Stromal cell of bone marrow (primary cell): ENCODE data around the gene TBC1D22A.

Experiments
- DNase-seq: peaks from one replicate; pipeline ENCODE4 v3.0.0-alpha.2; 2012; ENCODE audit warnings: low read depth

Gene TBC1D22A

DNA sequence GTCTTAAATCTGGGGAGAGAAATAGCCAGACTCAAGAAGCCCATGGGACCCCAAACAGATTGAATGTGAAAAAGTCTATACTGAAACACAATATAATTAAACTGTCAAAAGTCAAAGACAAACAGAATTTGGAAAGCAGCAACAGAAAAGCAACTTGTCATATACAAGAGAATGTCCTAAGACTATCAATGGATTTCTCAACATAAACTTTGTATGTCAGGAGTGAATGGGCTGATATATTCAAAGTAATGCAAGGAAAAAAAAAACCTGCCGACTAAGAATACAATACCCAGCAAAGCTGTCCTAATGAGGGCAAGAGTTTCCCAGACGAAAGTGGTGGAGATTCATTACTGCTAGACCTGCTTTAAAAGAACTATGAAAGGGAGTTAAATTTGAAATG, 73.2 kb downstream of the TBC1D22A start:
- no peak for DNase-seq

DNA sequence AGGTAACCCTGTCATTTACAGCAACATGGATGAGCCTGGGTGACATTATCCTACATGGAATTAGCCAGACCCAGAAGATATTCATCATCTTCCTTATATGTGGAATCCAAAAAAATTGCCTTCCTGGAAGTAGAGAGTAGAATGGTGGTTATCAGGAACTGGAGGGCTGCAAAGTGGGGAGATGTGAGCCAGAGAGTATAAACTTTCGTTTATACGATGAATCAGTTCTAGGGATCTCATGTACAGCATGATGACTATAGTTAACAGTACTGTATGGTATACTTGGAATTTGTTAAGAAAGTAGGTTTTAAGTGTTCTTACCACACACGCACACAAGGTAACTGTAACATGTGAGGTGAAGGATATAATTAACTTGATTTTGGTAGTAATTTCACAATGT, 79.1 kb downstream of the TBC1D22A start:
- DNase-seq: no peak

DNA sequence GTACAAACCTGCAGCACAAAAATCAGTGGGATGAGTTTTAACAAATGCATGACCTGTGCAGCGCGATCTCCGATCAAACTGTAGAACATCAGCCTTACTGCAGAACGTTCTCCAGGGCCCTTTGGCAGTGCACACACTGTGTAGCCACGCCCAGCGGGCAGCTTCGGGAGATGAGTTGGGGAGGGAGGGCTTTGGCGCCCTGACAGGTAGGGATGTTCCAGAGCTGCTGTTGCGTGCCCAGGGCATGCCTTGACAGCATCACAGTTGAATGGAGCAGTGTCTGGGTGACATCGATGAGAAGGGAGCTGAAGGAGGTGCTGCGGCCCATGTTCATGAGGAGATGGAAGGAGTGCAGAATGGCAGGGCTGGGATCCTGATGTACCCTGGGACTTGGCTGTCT, 80.2 kb downstream of the TBC1D22A start:
- no peak for DNase-seq

DNA sequence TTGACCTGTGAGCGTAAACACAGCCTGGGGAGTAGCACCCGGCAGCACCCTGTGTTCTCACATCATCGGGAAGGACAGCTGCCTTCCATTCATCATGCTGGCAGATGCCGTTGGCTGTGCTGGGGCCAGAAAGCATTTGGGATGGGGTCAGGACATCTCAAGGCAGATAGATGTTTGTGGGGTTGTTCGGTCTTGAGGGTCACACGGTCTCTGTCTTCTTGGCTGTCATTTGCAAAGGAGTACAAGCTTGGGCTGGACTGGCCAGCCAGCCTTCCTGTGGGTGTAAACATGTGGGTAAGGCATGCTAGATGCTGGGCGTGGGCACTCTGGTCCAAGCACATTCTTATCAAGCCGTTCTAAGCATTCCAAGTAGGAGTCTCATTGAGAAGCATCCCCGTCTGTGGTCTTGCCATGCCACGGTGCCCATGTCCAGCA, 81.4 kb downstream of the TBC1D22A start:
- DNase-seq: no peak

DNA sequence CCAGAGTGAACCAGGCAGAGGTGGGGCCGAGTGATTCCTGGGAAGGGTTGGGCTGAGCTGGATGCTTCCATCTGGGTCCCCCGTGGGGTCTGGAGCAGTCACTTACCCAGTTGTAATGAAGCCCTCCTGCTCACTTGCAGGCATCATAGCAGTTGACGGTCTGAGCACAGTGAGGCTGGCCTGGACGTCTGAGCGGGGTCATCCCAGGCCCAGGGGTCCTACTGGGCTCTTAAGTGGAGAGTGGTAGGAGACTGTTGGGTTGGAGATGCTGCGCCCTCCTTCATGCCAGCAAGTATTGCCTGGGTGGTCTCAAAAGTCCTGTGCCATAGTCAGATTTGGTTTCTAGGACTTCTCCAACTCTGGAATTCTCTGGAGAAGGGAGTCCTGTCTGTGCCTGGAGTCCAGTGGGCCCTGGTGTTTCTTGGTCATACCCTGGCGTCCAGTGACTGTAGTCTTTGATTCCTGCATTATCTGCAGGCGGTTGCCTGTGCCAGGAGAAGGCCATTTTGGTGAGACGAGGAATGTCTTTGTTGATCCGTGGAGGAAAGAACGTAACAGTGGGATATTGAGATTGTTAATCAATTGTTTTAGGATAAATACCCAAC, 82.3 kb downstream of the TBC1D22A start:
- DNase-seq: no peak

DNA sequence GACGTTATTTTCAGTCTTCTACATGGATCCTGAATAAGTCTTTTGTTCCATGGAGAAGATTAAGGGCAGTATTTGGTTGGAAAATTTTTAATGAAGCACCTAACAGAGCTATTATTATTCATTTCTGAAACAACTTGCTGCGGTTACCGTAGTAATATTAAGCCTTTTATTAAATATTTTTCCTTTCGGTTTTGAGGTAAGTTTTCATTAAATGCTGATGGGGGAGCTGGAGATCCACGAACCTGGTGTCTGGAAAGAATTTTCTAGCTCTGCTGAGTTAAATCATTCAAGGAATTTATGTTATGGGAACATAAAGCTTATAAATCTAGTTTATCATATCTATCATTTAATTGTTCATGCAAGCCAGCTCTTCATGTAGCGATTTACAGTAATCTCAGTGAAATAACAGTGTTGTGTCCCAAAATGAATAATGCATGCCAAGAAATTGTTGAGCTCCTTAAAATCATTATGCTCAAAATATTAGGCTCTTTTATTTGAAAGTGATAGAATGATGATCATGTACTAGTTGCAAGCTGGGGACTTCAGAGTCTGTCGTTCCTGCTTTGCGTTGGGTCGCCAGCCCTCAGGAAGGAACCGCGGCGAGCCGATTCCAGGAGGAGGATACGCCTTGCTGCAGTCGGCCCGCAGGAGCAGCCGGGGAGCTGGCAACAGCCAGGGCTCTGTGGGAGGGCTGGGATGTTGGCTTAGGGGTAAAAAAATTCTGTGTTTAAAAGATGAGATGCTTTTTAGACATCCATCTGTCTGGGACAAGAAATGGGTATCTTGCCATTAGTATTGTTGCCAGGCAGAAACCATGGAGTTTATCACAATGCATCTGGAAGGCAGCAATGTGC, 83.1 kb downstream of the TBC1D22A start:
- DNase-seq: peak; percentile 18

DNA sequence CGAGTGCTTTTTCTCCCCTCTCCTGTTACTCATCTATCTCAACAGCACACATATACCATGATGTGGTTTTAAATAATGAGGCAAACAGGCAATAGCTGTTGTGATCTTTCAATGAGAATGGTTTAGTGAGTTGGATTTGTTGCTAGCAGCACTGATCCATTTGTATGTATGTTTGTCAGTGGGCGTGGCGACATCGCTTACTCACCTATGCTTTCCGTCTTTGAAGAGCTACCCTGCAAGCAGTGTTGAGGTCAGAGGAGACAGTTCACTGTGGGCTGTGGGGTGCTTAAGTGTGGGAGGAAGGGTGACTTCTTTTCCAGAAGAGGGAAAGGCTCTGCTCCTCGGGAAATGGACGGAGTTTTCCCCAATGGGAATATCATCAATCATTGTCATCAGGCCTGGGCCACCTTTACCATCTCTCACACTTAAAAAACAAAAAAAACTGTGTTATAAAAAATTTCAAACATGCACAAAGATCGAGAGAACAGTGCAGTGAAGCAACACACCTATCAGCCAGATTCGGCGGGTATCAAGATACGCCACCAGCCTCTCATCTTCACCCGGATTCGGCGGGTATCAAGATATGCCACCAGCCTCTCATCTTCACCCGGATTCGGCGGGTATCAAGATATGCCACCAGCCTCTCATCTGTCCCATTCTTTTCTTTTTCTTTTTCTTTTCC, 83.8 kb downstream of the TBC1D22A start:
- no peak for DNase-seq

DNA sequence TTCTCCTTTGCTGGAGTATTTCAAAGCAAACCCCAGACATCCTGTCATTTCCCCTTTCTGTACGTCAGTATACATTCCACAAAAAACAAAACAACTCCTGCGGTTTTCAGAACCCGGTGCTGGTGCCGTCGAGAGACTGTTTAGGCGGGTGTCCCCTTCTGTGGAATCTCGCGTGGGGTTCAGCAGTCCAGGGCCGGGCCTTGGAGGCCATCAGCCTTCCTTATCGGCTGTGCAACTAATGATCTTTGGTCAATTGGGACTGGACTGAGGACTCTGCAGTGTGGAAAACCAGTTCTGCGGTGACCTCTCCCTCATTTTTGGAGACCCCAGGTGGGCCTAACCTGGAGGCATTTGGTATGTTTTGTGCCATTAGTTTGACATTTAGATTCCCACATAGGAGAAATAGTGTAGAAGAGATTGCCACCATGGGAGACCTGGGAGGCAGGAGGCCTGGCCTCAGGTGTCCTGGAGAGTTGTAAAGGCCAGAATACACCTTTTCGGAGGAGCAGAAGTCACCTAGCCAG, 84.4 kb downstream of the TBC1D22A start:
- DNase-seq: no peak

DNA sequence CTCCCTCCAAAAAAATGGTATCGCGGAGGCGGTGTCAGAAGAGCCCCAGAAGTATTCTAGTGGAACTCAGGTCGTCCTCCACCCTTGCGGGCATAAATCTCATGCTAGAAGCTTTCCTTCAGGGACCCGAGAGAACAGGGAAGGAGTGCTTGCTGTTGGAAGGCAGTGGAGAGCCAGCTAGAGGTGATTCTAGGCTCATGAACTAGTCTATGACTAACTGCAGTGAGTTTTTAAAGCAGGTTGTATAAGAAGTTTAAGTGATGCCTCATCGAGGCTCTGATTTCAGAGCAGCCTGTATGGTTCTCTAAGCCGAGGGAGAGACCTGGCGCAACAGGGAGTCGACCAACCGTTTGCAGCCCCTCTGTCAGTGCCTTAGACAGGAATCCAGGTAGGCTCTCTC, 85.7 kb downstream of the TBC1D22A start:
- DNase-seq: no peak

DNA sequence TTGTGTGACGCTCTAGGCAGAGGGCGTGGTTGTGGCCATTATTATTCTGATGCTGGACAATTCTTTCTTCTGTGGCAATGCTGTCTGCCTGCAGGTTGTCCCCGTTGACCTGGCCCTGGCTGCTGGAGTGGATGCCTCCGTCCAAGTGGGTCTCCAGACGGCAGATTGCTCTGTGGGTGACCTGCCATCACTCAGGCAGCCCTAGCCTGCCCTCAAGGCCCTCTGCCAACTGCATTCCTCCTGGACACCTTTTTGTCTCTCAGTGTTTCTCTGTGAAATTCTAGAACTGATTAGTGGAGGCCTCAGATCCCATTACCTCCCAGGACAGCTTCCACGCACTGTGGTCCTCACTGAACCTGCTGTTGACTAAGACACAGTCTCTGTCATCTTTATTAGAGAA, 86.7 kb downstream of the TBC1D22A start:
- DNase-seq: no peak

DNA sequence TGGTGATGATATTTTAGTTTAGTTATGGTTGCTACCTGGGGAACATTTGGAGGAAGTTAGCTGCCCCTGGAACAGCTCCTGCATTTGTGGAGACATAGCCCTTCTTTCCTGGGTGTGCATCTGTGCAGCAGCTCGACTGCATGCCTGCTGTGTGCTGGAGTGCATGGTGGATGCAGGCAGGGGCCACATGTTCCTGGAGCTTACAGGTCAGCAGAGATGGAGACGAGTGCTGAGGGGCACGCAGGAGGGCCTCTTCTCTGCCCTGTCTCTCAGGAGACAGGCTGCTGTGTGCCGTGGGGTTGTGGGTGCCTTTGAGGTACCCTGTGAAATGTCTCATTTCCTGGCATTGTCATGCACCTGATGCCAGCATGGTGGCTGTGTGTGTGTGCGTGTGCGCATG, 87.5 kb downstream of the TBC1D22A start:
- no peak for DNase-seq

DNA sequence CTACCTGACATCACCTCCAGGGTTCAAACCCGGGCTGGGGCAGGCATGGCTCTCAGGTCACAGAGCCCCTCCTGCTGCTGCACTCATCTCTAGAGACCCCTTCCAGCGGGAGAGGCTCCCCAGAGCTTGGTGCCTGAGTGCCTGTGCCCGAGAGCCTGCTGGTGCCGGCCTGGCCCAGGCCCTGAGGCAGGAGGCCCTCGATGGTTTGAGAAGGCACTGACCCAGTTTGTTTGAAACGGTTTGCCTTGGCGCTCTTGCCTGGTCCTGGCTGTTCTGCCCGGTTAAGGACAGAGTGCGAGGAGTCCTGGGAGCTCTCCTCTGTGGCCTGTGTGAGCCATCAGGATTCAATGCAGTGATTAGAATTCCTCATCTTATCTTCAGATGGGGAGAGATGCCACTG, 88.9 kb downstream of the TBC1D22A start:
- no peak for DNase-seq

DNA sequence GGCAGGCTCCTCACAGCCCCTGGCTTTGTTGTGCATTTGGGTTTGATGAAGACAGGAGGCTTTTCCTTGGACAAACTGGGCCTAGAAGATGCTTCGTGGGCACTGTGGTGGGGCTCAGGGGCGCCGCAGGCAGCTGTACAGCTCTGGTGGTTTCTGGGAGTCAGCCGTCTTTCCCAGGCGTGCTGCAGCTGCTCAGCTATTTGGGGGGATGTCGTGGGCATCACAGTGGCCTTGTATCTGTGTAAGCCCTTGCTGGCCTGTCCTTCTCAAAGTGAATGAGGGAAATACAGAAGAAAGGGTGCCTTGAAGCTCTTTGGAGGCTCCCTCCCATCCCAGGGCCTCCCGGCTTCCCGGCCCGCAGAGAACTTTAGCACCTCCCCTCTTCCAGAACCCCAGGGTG, 89.5 kb downstream of the TBC1D22A start:
- DNase-seq: no peak

DNA sequence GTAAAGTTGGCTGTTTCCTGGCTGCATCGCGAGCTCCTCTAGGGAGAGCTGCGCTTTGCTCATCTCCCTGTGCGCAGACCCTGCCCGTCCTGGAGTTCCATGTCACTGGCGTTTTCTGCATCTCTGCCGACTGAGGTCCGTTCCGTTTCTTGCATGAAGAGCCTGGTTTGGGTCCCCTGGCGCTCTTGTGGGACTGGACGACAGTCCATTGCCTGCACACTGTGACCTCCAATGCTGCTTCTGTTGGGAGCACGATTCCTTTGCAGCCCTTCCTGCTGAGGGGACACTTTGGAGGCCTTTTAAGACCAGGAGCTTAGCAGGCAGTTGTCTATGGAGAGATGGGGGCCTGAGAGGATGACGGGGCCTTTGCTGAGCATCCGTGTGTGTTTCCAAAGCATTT, 90.3 kb downstream of the TBC1D22A start:
- no peak for DNase-seq

DNA sequence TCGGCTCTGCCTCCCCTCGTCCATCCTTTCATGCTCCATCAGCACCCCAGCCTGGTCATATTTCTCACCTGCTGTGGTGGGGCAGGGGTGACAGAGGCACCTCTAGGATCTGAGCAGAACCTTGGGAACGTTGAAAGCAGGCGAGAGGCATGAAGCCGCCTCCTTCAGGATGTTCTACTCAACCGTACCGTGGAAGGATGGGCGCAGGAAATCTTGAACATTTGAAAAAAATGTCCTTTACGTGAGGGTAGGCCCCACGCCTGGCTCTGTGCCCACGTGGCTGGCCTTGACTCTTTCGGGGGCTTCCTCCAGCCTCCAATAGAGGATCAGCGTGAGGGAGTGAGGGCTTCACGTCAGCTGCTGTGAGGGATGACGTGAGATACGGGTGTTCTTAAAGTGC, 90.7 kb downstream of the TBC1D22A start:
- no peak for DNase-seq

DNA sequence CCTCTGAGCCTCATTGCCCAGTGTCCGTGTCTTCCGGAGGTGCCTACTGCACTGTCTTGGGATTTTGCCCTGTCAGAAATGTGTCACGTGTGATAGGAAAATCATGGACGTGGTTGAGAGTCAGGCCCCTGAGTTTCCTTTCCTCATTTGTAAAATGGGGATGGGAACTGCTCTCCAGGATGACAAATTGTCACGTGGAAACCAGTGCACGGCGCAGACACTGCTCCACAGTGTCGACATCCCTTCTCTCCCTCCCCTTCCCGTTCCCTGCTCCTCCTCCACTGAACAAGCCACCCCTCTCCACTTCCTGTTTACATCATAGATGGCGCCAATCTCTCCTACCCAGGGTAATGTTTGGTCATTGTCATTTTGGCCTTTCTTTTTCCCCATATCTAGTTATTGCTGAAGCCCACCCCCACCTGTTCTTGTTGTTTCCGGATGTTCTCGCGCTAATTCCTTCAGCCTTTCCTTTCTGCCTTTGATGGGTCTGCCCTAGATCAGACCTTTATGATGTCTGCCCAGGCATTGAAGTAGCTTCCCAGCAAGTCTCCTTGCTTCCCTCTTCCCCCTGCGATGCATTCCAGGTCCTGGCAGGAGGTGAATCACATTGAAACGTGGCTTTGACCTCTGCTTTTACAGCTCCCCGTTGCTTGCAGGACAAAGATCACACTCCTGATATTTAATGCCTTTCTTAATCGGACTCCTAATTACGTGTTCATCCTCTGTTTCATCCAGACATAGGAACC, 91.8 kb downstream of the TBC1D22A start:
- no peak for DNase-seq

DNA sequence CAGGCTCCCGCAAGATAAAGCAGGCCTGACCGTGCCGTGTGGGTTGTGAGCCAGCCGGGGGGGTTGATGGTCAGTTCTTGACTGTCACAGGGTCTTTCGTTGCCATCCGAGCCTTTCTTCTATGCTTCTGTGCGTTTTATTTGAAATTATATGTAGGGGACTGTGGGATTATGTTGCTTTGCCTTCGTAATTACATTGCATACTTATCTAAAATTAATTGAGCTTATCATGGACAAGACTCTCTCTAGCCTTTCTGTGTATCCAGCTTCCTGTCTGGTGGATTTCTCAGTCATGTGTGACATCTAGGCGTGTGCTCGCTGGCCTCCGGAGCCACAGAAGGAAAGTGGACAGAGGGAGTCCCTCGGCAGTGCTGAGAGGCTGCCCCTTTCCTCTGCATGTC, 93.2 kb downstream of the TBC1D22A start:
- no peak for DNase-seq

DNA sequence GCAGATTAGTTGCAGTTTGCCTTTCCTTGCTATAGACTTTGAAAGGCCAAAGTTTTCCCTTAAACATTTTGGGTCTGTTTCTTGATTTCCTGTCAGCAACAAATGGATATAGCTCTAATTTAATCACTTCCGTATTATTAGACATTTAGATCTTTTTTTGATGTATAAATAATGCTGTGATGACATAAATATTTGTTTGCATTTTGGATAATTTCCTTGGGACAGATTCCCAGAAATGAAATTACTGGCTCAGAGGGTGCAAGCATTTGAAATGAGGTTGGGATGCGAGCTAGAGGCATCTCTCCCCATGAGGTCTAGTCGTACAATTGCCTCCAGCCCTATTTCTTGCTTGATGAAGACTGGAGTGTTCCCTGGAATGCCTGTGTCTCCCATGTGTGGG, 94.2 kb downstream of the TBC1D22A start:
- DNase-seq: no peak

DNA sequence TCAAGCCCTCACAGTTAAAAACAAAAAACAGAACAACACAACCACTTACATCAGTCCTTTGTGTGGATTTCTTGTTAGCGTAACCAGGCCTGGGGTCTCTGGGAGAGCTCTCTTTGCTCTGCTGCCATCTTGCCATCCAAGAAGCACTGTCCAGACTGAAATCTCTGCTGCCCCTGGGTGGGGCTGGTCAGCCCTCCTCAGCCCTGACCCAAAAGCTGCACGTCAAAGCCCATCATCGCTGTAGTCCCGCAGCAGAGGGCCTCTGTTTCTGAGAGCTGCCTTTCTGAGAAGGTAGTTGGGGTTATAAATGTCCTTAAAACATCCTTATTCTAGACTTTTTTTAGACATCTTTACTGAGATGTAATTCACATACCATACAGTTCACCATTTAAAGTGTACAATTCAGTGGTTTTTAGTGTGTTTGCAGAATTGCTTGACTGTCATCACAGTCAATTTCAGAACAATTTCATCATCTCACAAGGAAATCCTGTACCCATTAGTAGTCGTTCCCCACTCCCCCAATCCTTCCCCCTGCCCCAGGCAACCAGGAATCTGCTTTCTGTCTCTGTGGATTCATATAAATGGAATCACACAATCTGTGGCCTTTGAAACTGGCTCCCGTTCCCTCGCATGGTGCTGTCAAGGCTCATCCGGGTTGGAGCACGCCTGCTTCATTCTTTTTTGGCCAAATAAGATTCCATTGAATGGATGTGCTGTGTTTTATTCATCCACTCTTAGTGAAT, 94.9 kb downstream of the TBC1D22A start:
- DNase-seq: no peak

DNA sequence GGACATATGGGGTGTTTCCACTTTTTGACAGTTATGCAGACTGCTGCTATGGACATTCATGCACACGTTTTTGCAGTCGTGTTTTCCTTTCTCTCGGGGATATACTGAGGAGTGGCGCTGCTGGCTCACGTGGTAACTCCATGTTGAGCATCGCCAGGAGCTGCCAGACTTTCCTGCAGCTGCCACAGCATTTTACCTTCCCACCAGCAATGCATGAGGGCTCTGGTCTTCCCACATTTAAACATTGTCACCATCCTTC, 95.4 kb downstream of the TBC1D22A start:
- no peak for DNase-seq

DNA sequence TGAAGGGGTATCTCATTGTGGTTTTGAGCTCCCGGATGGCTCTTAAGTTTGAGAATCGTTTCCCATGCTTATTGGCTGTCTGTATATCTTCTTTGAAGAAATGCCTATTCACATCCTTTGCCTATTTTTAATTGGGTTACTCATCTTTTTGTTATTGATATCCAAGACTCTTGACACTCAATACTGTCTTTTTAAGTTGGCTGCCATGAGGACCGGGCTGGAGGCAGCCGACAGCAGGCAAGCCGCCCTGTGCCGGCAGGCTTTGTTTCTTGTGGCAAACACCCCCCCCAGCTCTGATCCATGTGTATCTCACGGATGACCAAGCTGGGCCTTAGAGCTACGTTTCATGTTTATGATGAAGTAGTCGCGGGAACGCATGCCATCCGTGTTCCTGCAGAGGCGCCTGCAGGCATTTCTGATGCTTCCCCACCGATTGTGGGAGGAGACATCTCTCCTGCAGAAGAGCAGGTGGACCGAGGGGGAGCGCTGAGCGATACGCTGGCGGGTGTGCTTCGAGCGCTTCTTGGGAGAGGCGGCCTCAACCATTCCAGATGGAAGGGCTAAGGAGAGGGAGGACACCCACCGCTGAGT, 95.8 kb downstream of the TBC1D22A start:
- DNase-seq: no peak
